B cell (primary cell): Measurements from ENCODE around the gene SNAP47. TPM values are rescaled to one million over a fixed set of nuclear protein-coding genes. Genes with fewer than 3 reads are reported as not detected.

Experiments
- ATAC-seq: fragments of 200-7000 bp; cut with Tn5 transposase; one replicate; pipeline ENCODE4 v1.10.0; 2021; ENCODE audit warnings: low read depth, mild to moderate bottlenecking, moderate number of reproducible peaks, moderate library complexity
- CTCF ChIA-PET: fragments of 350-600 bp; sonication (Branson Sonifier 250); formaldehyde crosslinking; loops from one replicate; lab custom pipeline; 2021; ENCODE audit warnings: antibody characterized with exemption, inconsistent platforms; lab: Charles Lee
- POLR2A ChIA-PET: fragments of 350-600 bp; sonication (Branson Sonifier 250); formaldehyde crosslinking; loops from one replicate; lab custom pipeline; 2021; ENCODE audit warnings: antibody characterized with exemption; lab: Charles Lee
- DNase-seq: peaks from one replicate; pipeline ENCODE4 v3.0.0; 2013
- H2AFZ ChIP-seq: 2 replicates; pipeline ENCODE4 v1.6.1; 2012; ENCODE audit warnings: mild to moderate bottlenecking, low read depth, low read length; ENCODE audit not compliant: insufficient read depth, poor library complexity, severe bottlenecking
- H3K27ac ChIP-seq, 2 donors: 1 replicate in 1 of 2; 2 replicates in 1 of 2; pipeline ENCODE4 v1.5.1; 2012 to 2013; ENCODE audit warnings: low read length in 2 of 2, mild to moderate bottlenecking in 2 of 2, moderate library complexity in 1 of 2
- H3K27me3 ChIP-seq, 4 experiments: fragments of 200-600 bp in 1 of 4; sonication (generic) in 1 of 4; replicated peaks in 1 of 4; 1 replicate in 2 of 4; 2 replicates in 2 of 4; pipeline versions ENCODE4 v1.6.1 to v1.7.0; 2013 to 2016; ENCODE audit warnings: low read length in 3 of 4, mild to moderate bottlenecking in 2 of 4, mixed read lengths in 1 of 4, moderate library complexity in 1 of 4; ENCODE audit not compliant: insufficient read depth in 4 of 4, control insufficient read depth in 3 of 4; ENCODE audit errors: control extremely low read depth in 1 of 4
- H3K36me3 ChIP-seq, 2 experiments: replicated peaks in 1 of 2; 1 replicate in 1 of 2; 2 replicates in 1 of 2; pipeline versions ENCODE4 v1.6.1 to v1.7.1; 2013; ENCODE audit warnings: low read length in 1 of 2; ENCODE audit not compliant: insufficient read depth in 2 of 2, control insufficient read depth in 1 of 2; ENCODE audit errors: control extremely low read depth in 1 of 2, extremely low read depth in 1 of 2
- H3K4me1 ChIP-seq, 2 donors: fragments of 200-600 bp in 1 of 2; sonication (generic) in 1 of 2; 1 replicate in 1 of 2; 2 replicates in 1 of 2; pipeline versions ENCODE4 v1.5.1 to v1.6.1; 2013 to 2017; ENCODE audit warnings: low read length in 2 of 2; ENCODE audit not compliant: control insufficient read depth in 2 of 2, insufficient read depth in 2 of 2
- H3K4me2 ChIP-seq: replicated peaks from 2 replicates; pipeline ENCODE3; 2012; ENCODE audit warnings: mild to moderate bottlenecking, low read depth, low read length; ENCODE audit not compliant: poor library complexity, severe bottlenecking
- H3K4me3 ChIP-seq, 5 experiments: fragments of 200-600 bp in 1 of 5; sonication (generic) in 1 of 5; 1 replicate in 3 of 5; 2 replicates in 2 of 5; pipeline versions ENCODE4 v1.5.1 to v1.7.0; 2011 to 2016; ENCODE audit warnings: low read length in 4 of 5, mild to moderate bottlenecking in 4 of 5, low read depth in 2 of 5, control low read depth in 1 of 5, moderate library complexity in 1 of 5; ENCODE audit not compliant: insufficient read depth in 1 of 5; ENCODE audit errors: control extremely low read depth in 1 of 5, extremely low read depth in 1 of 5
- H3K79me2 ChIP-seq: fragments of 200-600 bp; sonication (generic); one replicate; pipeline ENCODE4 v1.6.0; 2016; ENCODE audit warnings: low read length; ENCODE audit not compliant: control insufficient read depth, insufficient read depth
- H3K9ac ChIP-seq: fragments of 200-600 bp; sonication (generic); 2 replicates; pipeline ENCODE4 v1.6.1; 2017; ENCODE audit warnings: mild to moderate bottlenecking, low read length, moderate library complexity
- H3K9me3 ChIP-seq, 3 donors: one replicate each; pipeline versions ENCODE4 v1.6.1 to v1.7.1; 2013; ENCODE audit warnings: low read length in 2 of 3; ENCODE audit not compliant: control insufficient read depth in 2 of 3, insufficient read depth in 1 of 3; ENCODE audit errors: control extremely low read depth in 1 of 3
- H4K20me1 ChIP-seq: 2 replicates; pipeline ENCODE4 v1.6.0; 2012; ENCODE audit warnings: mild to moderate bottlenecking, low read length; ENCODE audit not compliant: insufficient read depth, control insufficient read depth, poor library complexity, severe bottlenecking
- H3K27ac Mint-ChIP-seq: one replicate; pipeline ENCODE4 v1.8.0; 2021; ENCODE audit warnings: mixed read lengths
- H3K27me3 Mint-ChIP-seq: one replicate; pipeline ENCODE4 v1.8.0; 2021; ENCODE audit warnings: mixed read lengths
- H3K4me1 Mint-ChIP-seq: one replicate; pipeline ENCODE4 v1.8.0; 2021; ENCODE audit warnings: mixed read lengths
- H3K4me3 Mint-ChIP-seq: one replicate; pipeline ENCODE4 v1.8.0; 2021; ENCODE audit warnings: mixed read lengths
- H3K9me3 Mint-ChIP-seq: one replicate; pipeline ENCODE4 v1.8.0; 2022; ENCODE audit warnings: mixed read lengths; ENCODE audit not compliant: insufficient read depth
- CTCF ChIP-seq: fragments of 200-600 bp; IDR thresholded peaks from one replicate; pipeline ENCODE4 v1.8.0; 2022; ENCODE audit warnings: antibody characterized with exemption, mild to moderate bottlenecking
- EZH2 ChIP-seq: IDR thresholded peaks from 2 replicates; pipeline ENCODE4 v1.6.1; 2012; ENCODE audit warnings: borderline replicate concordance, low read depth, mild to moderate bottlenecking, moderate library complexity, low read length; ENCODE audit not compliant: insufficient read depth, poor library complexity, severe bottlenecking
- WGBS: methylation state at CpG from one replicate; pipeline ENCODE4 v1.1.5; 2013; ENCODE audit warnings: missing lambda C conversion rate; ENCODE audit not compliant: insufficient coverage; 5-methylcytosine and 5-hydroxymethylcytosine counted together
- intact Hi-C: fragments of 100-400 bp; cut with micrococcal nuclease; formaldehyde crosslinking; loops from one replicate; pipeline ENCODE4 v1.10.0; 2022
- polyA plus RNA-seq: library from polyadenylated mRNA; depleted of rRNA; stranded (reverse); fragments of >200 nt; gene quantifications from 2 replicates; pipeline ENCODE4 v1.2.3, GENCODE V29; 2012
- total RNA-seq, 2 donors: library from RNA; stranded (reverse); fragments of 120-200 nt in 1 of 2; gene quantifications; 1 replicate in 1 of 2; 2 replicates in 1 of 2; pipeline versions ENCODE4 v1.2.3 to v1.2.4, GENCODE V29; 2013 to 2022

The SNAP47 gene
- total and polyA plus RNA-seq, 2 donors (not counting 1 experiment from before 2014, with no cell fraction given): 25.6 to 34.9 TPM

- H3K9me3 Mint-ChIP-seq: no peaks in the 10 kb centered on the region
- no peak overlapping the region for H3K9ac ChIP-seq
- H3K79me2 ChIP-seq: no peaks in the 10 kb centered on the region
- H3K27me3 ChIP-seq: peaks cover 0 to 12% (median 0%) of the 10 kb centered on the region in 4 experiments
- ChIA-PET POLR2A (interaction anchor here (0.5 kb wide), 1 partner anchor 59 kb away, joined by 3 read pairs; no protein-coding TSS in a partner anchor), CTCF (no interaction called here)
- DNase-seq: peak; percentile 3
- H3K36me3 ChIP-seq: no peaks in the 10 kb centered on the region
- intact Hi-C loops: no loop called here
- peaks cover 10% of the 10 kb centered on the region for H3K27me3 Mint-ChIP-seq
- no peak overlapping the region for H3K4me3 ChIP-seq
- no peaks in the 10 kb centered on the region for H3K4me1 ChIP-seq
- H3K4me3 Mint-ChIP-seq: no peak overlapping the region
- H3K4me2 ChIP-seq: no peak overlapping the region
- no peaks in the 10 kb centered on the region for H4K20me1 ChIP-seq
- 75% methylated on average over 6 of the region's 11 CpGs for WGBS
- no peak for ATAC-seq
- no peak overlapping the region for H3K27ac ChIP-seq
- no peaks in the 10 kb centered on the region for H3K9me3 ChIP-seq
- no peaks in the 10 kb centered on the region for H3K4me1 Mint-ChIP-seq
- H3K27ac Mint-ChIP-seq: no peak overlapping the region
- no peak for TF ChIP-seq CTCF
- TF ChIP-seq EZH2: no peak
- H2AFZ ChIP-seq: no peak overlapping the region
Observed at GRCh38 chr1:227794817-227795192, 59.6 kb downstream of the SNAP47 start.

GRCh38 chr1:227795732-227796131 is 60.5 kb downstream of the SNAP47 start:
- ATAC-seq (no peak), DNase-seq (peak; percentile 3)
- POLR2A ChIA-PET: no interaction called here
- H3K4me3 Mint-ChIP-seq: no peak overlapping the region
- CTCF ChIA-PET: no interaction called here
- Histone ChIP-seq H3K27me3 (peaks cover 0 to 12% (median 0%) of the 10 kb centered on the region in 4 experiments), H3K4me3 (no peak overlapping the region), H3K79me2 (no peaks in the 10 kb centered on the region), H3K9ac (no peak overlapping the region), H2AFZ (no peak overlapping the region), H3K4me2 (no peak overlapping the region), H3K4me1 (no peaks in the 10 kb centered on the region), H3K9me3 (no peaks in the 10 kb centered on the region), H4K20me1 (no peaks in the 10 kb centered on the region), H3K27ac (no peak overlapping the region), H3K36me3 (no peaks in the 10 kb centered on the region)
- TF ChIP-seq EZH2 (no peak), CTCF (no peak)
- no peak overlapping the region for H3K27ac Mint-ChIP-seq
- peaks cover 10% of the 10 kb centered on the region for H3K27me3 Mint-ChIP-seq
- intact Hi-C loops: no loop called here
- H3K9me3 Mint-ChIP-seq: no peaks in the 10 kb centered on the region
- 92% methylated on average over 3 of the region's 6 CpGs for WGBS
- no peaks in the 10 kb centered on the region for H3K4me1 Mint-ChIP-seq
